ENCODE results near the gene DRP2.
"Not testable (repeated sequence)": the region's sequence is repeated elsewhere in the genome, so short reads cannot be mapped to it uniquely, and the experiment has no call there.

DRP2 gene

DNA sequence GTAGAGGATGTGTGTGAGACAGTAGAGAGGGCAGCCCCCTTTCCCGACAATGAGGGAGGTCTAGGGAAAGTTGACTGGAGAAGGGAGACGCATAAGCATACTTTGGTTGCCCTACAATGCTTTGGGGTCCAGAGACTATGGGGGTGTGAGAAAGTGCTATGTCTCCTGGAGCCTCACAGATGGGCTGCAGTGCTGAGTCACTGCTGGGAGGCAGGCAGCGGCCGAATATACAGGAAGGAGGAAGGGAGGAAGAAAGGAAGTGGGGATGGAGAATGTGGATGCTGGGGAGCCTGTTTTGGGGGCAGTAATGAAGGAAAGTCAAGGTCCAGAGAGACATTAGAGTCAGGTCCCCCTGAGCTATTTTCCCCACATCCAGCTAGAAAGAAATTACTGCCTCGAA lies 12.7 kb downstream of the DRP2 start:
- DNase-seq (ENCODE audit: low read depth in 2 of 2) = no peak

GRCh38 chrX:101237041-101237440 lies 17.5 kb downstream of the DRP2 start:
- no peak for DNase-seq (ENCODE audit: low read depth in 2 of 2)

DNA sequence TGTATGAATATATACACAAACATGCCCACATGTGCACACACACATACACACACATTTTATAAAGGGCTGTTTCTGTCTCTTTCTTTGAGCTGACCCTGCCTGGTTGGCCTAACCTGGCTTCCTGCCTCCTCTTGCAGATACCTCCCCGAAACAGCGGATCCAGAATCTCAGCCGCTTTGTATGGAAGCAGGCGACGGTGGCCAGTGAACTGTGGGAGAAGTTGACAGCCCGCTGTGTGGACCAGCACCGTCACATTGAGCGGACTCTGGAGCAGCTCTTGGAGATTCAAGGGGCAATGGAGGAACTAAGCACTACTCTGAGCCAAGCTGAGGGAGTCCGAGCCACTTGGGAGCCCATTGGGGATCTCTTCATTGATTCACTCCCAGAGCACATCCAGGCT lies 21.9 kb downstream of the DRP2 start:
- DNase-seq (ENCODE audit: low read depth in 2 of 2) = no peak

DNA sequence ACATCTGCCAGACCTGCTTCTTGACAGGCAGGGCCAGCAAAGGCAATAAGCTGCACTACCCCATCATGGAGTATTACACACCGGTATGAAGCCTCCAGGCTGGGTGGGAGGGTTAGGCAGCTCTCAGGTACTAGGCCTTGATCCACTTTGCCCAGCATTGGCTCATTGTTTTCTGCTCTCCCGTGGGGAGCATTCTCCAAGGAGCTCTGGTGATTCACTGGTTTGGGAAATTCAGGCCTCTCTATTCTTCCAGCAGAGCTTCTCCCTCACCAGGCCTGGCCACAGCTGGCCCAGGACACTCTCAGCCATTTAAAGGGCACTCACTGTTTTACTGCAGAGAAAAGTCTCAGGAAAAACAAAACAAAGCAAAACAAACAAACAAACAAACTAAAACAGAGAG lies 33.0 kb downstream of the DRP2 start:
- no peak for DNase-seq (ENCODE audit: low read depth in 2 of 2)

GRCh38 chrX:101257448-101258258 lies 38.1 kb downstream of the DRP2 start:
- DNase-seq (ENCODE audit: low read depth in 2 of 2) = no peak

DNA sequence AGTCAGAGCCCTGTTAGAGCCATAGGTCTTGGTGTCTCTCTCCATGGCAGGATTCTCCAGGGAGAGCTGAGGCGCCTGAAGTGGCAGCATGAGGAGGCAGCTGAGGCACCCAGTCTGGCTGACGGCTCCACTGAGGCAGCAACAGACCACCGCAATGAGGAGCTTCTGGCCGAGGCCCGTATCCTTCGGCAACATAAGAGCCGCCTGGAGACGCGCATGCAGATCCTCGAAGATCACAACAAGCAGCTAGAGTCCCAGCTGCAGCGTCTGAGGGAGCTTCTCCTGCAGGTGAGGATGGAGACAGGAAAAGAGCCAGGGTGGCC lies 38.6 kb downstream of the DRP2 start:
- no peak for DNase-seq (ENCODE audit: low read depth in 2 of 2)

GRCh38 chrX:101260435-101260834 lies 40.8 kb downstream of the DRP2 start:
- no peak for DNase-seq (ENCODE audit: low read depth in 2 of 2)

DNA sequence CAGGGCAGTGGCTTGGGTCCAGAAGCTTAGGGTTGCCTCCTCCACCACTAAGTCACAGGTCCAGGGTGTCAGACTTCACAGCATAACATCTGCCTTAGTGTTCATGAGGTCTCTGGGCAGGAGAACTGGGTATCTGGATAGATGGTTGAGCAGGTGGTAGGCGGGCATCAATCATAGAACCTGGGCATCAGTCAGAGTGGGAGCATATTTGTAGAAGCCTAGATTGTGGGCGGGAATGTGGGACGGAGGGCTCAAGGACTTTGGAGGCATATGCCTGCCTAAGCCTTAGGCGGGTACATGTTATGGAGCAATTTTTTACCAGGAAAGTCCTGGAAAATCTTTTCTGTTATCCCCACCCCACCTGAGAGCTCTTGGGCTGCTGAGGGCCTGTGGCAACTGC lies 43.0 kb downstream of the DRP2 start:
- no peak for DNase-seq (ENCODE audit: low read depth in 2 of 2)

- no peak for DNase-seq (ENCODE audit: low read depth in 2 of 2)
These were observed 44.2 kb downstream of the DRP2 start for GRCh38 chrX:101263766-101264165.

DNA sequence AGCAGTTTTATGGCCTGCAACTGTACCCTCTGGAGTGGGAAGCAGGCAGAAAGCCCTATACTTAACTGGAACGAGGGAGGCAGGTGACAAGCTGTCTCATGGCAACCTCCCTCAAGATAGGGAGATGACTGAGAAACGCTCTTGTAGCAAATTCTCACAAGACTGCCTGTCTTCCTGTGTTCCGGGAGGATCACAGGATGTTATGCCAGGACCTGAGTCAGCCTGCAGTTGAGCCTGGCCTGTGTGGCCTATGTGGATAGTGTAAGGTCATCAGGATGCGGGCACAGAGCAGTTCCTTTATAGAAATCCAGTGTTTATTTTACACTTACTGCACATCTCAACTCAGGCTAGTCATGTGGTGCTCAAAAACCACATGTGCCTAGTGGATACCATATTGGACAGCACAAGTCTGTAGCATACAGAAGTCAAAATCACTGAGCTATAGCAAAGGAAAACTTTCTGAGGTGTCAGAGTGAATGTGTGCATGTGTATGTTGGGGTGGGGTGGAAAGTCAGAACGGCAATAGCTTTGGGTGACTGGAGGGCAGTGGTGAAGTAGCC lies 46.4 kb downstream of the DRP2 start:
- no peak for DNase-seq (ENCODE audit: low read depth in 2 of 2)

DNA sequence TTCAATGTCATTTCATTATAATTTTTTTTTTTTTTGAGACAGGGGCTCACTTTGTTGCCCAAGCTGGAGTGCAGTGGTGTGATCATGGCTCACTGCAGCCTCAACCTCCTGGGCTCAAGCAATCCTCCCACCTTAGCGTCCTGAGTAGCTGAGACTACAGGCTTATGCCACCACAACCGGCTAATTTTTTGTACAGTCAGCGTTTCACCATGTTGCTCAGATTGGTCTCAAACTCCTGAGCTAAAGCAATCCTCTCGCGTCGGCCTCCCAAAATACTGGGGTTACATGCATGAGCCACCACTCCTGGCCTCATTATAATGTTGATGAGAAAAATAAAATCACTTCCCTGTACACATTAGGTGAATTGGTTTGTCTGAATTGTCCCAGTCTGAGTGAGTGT lies 54.6 kb downstream of the DRP2 start:
- no peak for DNase-seq (ENCODE audit: low read depth in 2 of 2)

GRCh38 chrX:101276238-101276637 lies 56.7 kb downstream of the DRP2 start:
- no peak for DNase-seq (ENCODE audit: low read depth in 2 of 2)

DNA sequence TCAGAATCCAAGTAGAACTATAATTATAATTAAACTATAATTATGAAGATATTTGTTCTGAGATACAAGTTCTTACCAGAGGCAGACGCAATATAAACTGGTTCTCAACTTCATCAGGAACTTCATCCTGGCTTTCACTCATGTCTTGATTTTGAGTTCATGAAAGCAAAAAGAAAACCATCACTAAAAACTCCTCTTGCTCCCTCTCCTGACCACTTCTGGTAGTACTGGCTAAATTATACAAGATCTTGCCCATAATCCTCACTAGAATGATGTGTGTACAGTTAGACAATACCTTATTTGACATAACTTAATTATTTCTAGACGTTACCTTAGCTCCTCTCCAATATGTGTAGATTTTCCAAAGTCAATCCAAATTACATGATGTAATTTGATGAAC lies 67.8 kb downstream of the DRP2 start:
- peak in 1 of 2 donors; percentile 20 for DNase-seq (ENCODE audit: low read depth in 2 of 2)

DNA sequence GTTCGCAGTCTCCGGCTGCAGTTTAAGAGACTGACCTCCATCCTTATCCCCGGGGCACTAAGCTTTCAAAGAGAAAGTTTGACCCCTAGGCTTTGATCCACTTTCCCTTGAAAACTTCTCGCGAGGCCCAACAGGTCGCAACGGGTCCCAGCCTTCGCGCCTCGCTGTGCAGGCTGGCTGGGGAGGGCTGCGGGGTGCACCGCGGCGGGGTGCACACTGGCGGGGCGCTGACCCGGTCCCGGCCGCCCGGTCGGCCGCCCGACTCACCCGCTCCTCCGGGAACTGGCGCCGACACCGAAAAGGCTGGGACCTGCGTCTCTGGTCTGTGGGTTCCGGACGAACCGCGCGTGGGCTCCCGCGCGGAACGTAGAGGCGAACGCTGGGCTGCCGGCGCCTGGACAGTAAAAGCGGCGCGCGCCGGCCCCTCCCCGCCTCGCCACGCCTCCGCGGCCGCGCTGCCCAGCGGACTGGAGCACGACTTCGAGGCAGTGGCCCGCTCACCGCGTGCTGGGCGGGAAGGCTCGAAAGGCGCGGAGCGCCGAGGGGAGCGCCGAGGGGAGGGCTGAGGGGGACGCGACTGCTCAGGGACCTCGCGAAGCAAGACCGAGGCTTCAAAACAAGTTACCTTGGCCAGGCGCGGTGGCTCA lies 71.5 kb downstream of the DRP2 start, which contains the start of gene TAF7L:
Gene TAF7L (minus strand): TSS at position 378 of the 647 bp plus-strand sequence. CDS start 3,791 bp downstream, outside the sequence.
- DNase-seq (ENCODE audit: low read depth in 2 of 2) = no peak

DNA sequence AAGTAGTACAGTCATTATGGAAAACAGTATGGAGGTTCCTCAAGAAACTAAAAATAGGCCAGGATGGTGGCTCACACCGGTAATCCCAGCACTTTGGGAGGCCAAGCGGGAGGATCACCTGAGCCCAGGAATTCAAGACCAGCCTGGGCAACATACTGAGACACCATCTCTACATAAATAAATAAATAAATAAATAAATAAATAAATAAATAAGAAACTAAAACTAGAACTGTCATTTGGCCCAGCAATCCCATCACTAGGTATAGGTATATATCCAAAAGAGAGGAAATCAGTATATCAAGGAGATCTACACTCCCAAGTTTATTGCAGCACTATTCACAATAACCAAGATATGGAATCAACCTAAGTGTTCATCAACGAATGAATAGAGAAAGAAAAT lies 76.0 kb downstream of the DRP2 start:
- not testable (repeated sequence) for DNase-seq (ENCODE audit: low read depth in 2 of 2)

DNA sequence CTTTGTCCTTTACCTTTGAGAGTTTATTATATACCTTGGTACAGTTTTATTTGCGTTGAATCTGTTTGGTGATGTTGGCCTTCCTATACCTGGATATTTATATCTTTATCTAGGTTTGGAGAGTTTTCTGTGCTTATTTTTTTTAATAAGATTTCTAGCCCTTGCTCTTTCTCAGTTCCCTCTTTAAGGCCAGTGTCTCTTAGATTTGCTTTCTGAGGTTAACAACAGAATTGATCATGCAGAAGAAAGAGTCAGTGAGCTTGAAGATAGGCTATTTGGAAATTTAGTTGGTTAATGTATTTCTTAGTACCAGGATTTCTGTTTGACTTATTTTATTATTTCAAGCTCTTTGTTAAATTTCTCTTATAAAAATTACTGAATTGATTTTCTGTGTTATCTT lies 84.2 kb downstream of the DRP2 start:
- no peak for DNase-seq (ENCODE audit: low read depth in 2 of 2)

Data from activated CD4-positive, alpha-beta T cell treated with anti-CD3 and anti-CD28 coated beads for 24 hours (primary cell).